Measurements from ENCODE around the gene SLC28A1. TPM values are rescaled to one million over a fixed set of nuclear protein-coding genes. Genes with fewer than 3 reads are reported as not detected.

SLC28A1 gene
- polyA plus RNA-seq, 1 donor (not counting 4 experiments of a cell fraction or from before 2014, with no cell fraction given), result not detected

DNA sequence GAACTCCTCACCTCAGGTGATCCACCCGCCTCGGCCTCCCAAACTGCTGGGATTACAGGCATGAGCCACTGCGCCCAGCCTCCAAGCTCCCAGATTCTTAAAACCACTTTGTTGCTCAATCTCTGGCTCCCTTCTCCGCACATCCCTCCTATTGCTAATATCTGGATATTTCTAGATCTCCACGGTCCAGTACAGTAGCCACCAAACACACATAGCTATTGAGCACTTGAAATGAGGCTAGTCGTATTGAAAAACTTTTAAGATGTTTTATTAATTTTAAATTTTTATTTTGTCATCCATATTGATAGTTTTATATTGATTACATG is 44.3 kb downstream of the SLC28A1 start:
- no peak overlapping the region for H2AFZ ChIP-seq (ENCODE audit: control insufficient read depth, low read length)
- no peaks in the 10 kb centered on the region for H3K9me1 ChIP-seq (ENCODE audit: control insufficient read depth, extremely low read depth, insufficient read depth, low read length)
- dilution Hi-C loops (cut with MboI; ENCODE audit: extremely low pct_ligation_motif_present, low sequenced_read_pairs), result no loop called here
- H3K9ac ChIP-seq (ENCODE audit: control insufficient read depth, extremely low read depth, insufficient read depth, low read length), result no peak overlapping the region
- no peaks in the 10 kb centered on the region for H3K9me3 ChIP-seq (ENCODE audit: control insufficient read depth, low read depth, low read length)
- peaks cover 3% of the 10 kb centered on the region for H3K27me3 ChIP-seq (ENCODE audit: control insufficient read depth, extremely low read depth, insufficient read depth, low read length)
- no peak overlapping the region for H3K4me2 ChIP-seq (ENCODE audit: control insufficient read depth, extremely low read depth, insufficient read depth, low read depth, low read length)
- no peak for DNase-seq (ENCODE audit: low read depth, low spot score)
- no peak overlapping the region for H3K4me3 ChIP-seq (ENCODE audit: control insufficient read depth in 2 of 3, extremely low read depth in 1 of 3, insufficient read depth in 2 of 3, low read depth in 1 of 3, low read length in 3 of 3)
- H4K20me1 ChIP-seq (ENCODE audit: control insufficient read depth, extremely low read depth, insufficient read depth, low read length), result no peaks in the 10 kb centered on the region
- H3K36me3 ChIP-seq (ENCODE audit: control insufficient read depth in 2 of 2, extremely low read depth in 1 of 2, insufficient read depth in 2 of 2, low read length in 2 of 2), result no peaks in the 10 kb centered on the region
- H3K79me2 ChIP-seq (ENCODE audit: control insufficient read depth, insufficient read depth, low read length), result no peaks in the 10 kb centered on the region
- TF ChIP-seq CTCF (optimal IDR thresholded peaks at IDR 0.05 in 1 of 3, IDR thresholded peaks at IDR 0.05 in 1 of 3, conservative IDR thresholded peaks at IDR 0.05 in 1 of 3; ENCODE audit: extremely low read depth in 1 of 3, insufficient read depth in 2 of 3, low read length in 3 of 3) (no peak), EZH2 (IDR thresholded peaks at IDR 0.05; ENCODE audit: low read length) (no peak)
- no peak for FAIRE-seq
- no peak overlapping the region for H3K27ac ChIP-seq (ENCODE audit: control insufficient read depth, insufficient read depth, low read length)
- peaks cover 12% of the 10 kb centered on the region for H3K4me1 ChIP-seq (ENCODE audit: control insufficient read depth, extremely low read depth, insufficient read depth, low read length)

GRCh38 chr15:84929795-84930603 is 45.5 kb downstream of the SLC28A1 start:
- Histone ChIP-seq H3K27me3 (ENCODE audit: control insufficient read depth, extremely low read depth, insufficient read depth, low read length) (peaks cover 3% of the 10 kb centered on the region), H3K9ac (ENCODE audit: control insufficient read depth, extremely low read depth, insufficient read depth, low read length) (no peak overlapping the region), H3K4me3 (ENCODE audit: control insufficient read depth in 2 of 3, extremely low read depth in 1 of 3, insufficient read depth in 2 of 3, low read depth in 1 of 3, low read length in 3 of 3) (no peak overlapping the region), H3K4me1 (ENCODE audit: control insufficient read depth, extremely low read depth, insufficient read depth, low read length) (peaks cover 9% of the 10 kb centered on the region), H3K27ac (ENCODE audit: control insufficient read depth, insufficient read depth, low read length) (no peak overlapping the region), H3K9me3 (ENCODE audit: control insufficient read depth, low read depth, low read length) (no peaks in the 10 kb centered on the region), H3K36me3 (ENCODE audit: control insufficient read depth in 2 of 2, extremely low read depth in 1 of 2, insufficient read depth in 2 of 2, low read length in 2 of 2) (no peaks in the 10 kb centered on the region), H2AFZ (ENCODE audit: control insufficient read depth, low read length) (no peak overlapping the region), H3K4me2 (ENCODE audit: control insufficient read depth, extremely low read depth, insufficient read depth, low read depth, low read length) (no peak overlapping the region), H4K20me1 (ENCODE audit: control insufficient read depth, extremely low read depth, insufficient read depth, low read length) (no peaks in the 10 kb centered on the region), H3K79me2 (ENCODE audit: control insufficient read depth, insufficient read depth, low read length) (no peaks in the 10 kb centered on the region), H3K9me1 (ENCODE audit: control insufficient read depth, extremely low read depth, insufficient read depth, low read length) (no peaks in the 10 kb centered on the region)
- no peak for FAIRE-seq
- dilution Hi-C loops (cut with MboI; ENCODE audit: extremely low pct_ligation_motif_present, low sequenced_read_pairs), result no loop called here
- peak; percentile 86 for DNase-seq (ENCODE audit: low read depth, low spot score)
- TF ChIP-seq CTCF (optimal IDR thresholded peaks at IDR 0.05 in 1 of 3, IDR thresholded peaks at IDR 0.05 in 1 of 3, conservative IDR thresholded peaks at IDR 0.05 in 1 of 3; ENCODE audit: extremely low read depth in 1 of 3, insufficient read depth in 2 of 3, low read length in 3 of 3), result no peak
- no peak for TF ChIP-seq EZH2 (IDR thresholded peaks at IDR 0.05; ENCODE audit: low read length)

Data from keratinocyte (primary cell).